LNCaP clone FGC (cell line): Measurements from ENCODE around the gene HOMER3.

ENCODE experiments used
- DNase-seq: peaks from one replicate; pipeline ENCODE4 v3.0.0-alpha.2; 2011; ENCODE audit warnings: low read depth
- H3K4me3 ChIP-seq: 2 replicates; pipeline ENCODE4 v1.5.1; 2011; ENCODE audit warnings: mild to moderate bottlenecking, low read depth, low read length, control low read depth
- CTCF ChIP-seq: IDR thresholded peaks from 2 replicates; pipeline ENCODE4 v1.5.1; 2012; ENCODE audit warnings: mild to moderate bottlenecking; ENCODE audit not compliant: control insufficient read depth, insufficient read depth; ENCODE audit errors: extremely low read depth

HOMER3 gene

GRCh38 chr19:18896421-18896841, 44.6 kb downstream of the HOMER3 start:
- TF ChIP-seq CTCF = no peak
- no peak for DNase-seq
- no peak overlapping the region for H3K4me3 ChIP-seq

GRCh38 chr19:18895824-18896341, 45.1 kb downstream of the HOMER3 start, which contains the start of gene CERS1:
Gene CERS1, minus strand, starts transcription at chr19:18896158. Its CDS starts 86 bp downstream, at chr19:18896072.
- TF ChIP-seq CTCF = no peak
- DNase-seq = no peak
- peak within 1 kb of the TSS; percentile 62 for H3K4me3 ChIP-seq

DNA sequence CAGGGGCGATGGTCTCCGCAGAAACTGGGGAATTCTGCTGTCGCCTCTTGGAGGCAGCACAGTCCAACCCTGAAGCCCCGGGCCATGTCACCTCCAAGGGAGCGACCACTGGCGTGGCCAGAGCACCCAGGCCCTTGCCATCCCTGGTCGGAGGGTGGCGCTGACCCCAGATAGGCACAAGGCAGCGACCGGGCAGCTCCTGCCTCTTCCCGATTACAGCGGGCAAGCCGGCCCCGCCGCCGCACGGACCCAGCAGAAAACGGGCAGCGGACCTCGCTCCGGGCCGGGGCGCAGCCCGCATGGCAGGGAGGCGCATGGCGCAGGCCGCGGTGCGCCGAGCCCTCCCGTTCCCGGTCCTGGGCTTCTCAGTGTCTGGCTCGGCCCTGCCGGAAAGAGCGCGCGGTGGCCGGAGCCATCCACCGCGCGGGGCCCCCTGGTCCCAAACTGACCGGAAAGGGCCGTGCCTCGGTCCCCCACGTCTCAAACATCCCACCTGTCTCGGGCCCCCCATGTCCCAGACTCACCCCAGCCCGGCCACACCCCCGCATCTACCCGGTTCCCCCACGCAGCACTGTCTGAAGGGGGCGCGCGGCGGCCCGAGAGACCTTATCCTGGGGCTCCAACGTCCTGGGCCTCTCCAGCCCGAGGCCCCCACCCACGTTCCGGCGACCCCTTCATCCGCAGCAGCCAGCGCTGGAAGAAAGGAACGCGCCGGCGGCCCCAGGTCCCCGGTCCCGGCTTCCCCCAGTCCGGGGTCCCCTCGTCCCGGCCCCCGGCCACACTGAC, 45.8 kb downstream of the HOMER3 start:
- peak; percentile 66 for TF ChIP-seq CTCF
- peak overlapping the region; percentile 62 for H3K4me3 ChIP-seq

GRCh38 chr19:18894254-18895037, 46.6 kb downstream of the HOMER3 start:
- DNase-seq = no peak
- no peak for TF ChIP-seq CTCF
- H3K4me3 ChIP-seq = peak overlapping the region; percentile 62

More for the DNA sequence above, 45.8 kb downstream of the HOMER3 start:
- no peak for DNase-seq

DNA sequence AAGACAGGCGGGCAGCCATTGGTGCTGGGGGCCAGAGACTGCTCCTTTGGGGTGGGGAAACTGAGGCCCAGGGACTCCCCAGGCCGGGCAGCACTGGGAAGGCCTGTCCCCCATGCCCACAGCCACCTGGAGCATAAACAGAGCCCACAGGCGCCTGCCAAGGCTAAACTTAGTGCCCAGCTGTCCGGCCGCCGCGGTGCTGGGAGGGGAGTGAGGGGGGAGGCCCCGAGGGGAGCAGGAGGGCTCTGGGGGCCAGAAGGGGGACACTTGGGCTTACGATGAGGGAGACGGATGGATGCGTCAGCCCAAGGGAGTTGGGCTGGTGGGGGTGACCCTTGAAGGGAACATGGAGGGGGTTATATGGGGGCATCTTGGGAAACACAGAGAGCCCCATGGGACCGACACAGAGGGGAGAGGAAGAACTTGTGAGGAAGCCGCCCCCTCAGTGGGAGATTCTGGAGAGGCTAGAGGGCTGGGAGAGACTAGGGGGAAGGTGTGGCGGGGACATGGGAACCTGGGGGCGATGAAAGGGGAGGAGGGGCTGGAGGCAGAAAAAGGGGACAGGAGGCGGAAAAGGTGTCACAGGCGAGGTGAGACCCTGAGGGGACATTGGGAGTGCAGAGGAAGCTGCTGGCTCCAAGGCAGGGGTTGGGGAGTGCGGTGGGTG, 47.3 kb downstream of the HOMER3 start:
- TF ChIP-seq CTCF = no peak
- no peak for DNase-seq
- H3K4me3 ChIP-seq = no peak overlapping the region

DNA sequence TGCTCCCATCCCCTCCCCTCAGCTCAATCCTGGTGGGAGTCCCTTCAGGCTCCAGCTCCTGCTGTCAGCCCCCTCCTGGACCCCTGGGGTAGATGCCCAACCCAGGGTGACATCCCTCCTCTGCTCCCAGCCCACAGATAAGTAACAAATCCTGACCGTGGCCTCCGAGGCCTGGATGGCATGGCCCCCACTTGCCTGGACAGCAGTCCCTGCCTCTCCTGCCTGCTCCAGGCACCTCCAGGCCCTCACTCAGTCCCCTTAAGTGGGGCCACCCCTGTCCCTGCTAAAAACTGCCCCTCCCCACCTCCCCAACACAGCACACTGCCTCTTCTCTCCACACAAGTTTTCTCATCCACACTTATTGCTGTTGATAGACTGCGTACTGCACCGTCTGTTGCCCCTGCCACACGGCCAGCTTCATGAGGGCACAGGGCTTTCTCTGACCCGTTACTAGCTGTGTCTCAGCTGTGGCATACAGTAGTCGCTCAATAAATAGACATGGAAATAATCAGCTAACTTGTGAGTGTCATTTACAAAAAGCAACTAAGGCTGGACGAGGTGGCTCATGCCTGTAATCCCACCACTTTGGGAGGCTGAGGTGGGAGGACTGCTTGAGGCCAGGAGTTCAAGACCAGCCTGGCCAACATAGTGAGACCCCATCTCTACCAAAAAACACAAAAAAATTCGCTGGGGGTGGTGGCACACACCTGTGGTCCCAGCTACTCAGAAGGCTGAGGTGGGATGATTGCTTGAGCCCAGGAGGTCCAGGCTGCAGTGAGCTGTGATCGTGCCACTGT, 50.9 kb downstream of the HOMER3 start:
- no peak for TF ChIP-seq CTCF
- no peak for DNase-seq
- H3K4me3 ChIP-seq = no peak overlapping the region
